GM12872 (cell line): ENCODE measurements around the gene FBXW8.

Experiments
- TF ChIP-seq, protein P1 (sequence below): IDR thresholded peaks from 3 replicates; pipeline ENCODE4 v1.5.1; 2011; ENCODE audit warnings: low read depth, mild to moderate bottlenecking, low read length, moderate library complexity; ENCODE audit not compliant: insufficient read depth

The FBXW8 gene

DNA sequence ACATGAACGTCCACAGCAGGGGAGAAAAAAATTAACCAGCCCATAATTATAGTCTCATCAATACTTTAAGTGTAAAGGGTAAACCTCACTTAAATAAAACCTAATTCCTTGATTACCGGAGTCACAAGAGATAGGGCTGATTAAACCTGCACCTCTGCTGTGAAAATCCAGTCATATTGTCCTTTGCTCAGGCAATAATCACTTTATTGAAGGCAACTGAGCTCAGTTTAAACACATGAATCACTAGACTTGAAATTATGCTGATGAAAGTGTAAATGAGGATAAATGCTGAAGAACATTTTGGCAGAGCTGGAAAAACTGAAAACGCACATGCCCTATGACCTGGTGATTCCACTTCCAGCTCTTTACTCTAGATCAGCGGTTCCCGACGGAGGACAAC lies 22.9 kb upstream of the FBXW8 start:
- TF ChIP-seq, protein P1, sequence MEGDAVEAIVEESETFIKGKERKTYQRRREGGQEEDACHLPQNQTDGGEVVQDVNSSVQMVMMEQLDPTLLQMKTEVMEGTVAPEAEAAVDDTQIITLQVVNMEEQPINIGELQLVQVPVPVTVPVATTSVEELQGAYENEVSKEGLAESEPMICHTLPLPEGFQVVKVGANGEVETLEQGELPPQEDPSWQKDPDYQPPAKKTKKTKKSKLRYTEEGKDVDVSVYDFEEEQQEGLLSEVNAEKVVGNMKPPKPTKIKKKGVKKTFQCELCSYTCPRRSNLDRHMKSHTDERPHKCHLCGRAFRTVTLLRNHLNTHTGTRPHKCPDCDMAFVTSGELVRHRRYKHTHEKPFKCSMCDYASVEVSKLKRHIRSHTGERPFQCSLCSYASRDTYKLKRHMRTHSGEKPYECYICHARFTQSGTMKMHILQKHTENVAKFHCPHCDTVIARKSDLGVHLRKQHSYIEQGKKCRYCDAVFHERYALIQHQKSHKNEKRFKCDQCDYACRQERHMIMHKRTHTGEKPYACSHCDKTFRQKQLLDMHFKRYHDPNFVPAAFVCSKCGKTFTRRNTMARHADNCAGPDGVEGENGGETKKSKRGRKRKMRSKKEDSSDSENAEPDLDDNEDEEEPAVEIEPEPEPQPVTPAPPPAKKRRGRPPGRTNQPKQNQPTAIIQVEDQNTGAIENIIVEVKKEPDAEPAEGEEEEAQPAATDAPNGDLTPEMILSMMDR = no peak

DNA sequence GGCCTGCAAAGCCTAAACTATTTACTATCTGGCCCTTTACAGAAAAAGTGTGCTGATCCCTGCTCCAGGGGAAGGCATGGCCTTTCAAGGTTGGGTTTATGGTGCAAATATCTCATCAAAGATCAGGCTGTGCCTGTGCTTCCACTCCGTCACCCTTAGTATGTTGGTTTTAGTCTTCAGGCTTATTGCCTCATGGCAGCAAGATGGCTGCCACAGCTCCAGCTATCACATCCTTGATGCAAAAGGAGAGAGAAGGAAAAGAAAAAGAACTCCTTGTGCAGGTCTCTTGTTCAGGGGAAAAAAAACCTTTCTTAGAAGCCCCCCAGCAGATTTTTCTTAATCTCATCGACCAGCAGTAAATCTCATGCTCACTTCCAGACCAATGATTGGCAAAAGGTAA lies 20.4 kb upstream of the FBXW8 start:
- TF ChIP-seq, protein P1 = no peak

DNA sequence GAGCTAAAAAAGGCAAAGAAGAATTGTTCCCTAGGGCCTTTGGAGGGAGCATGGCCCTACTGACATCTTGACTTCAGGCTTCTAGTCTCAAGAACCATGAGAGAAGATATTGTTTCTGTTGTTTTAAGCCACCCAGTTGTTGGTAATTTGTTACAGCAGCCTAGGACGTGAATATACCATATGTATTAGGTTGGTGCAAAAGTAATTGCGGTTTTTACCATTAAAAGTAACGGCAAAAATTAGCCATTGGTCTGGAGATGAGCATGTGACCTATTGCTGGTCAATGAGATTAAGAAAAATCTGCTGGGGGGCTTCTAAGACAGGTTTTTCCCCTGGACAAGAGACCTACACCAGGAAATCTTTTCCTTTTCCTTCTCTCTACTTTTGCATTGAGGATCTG lies 19.7 kb upstream of the FBXW8 start:
- TF ChIP-seq, protein P1 = no peak

DNA sequence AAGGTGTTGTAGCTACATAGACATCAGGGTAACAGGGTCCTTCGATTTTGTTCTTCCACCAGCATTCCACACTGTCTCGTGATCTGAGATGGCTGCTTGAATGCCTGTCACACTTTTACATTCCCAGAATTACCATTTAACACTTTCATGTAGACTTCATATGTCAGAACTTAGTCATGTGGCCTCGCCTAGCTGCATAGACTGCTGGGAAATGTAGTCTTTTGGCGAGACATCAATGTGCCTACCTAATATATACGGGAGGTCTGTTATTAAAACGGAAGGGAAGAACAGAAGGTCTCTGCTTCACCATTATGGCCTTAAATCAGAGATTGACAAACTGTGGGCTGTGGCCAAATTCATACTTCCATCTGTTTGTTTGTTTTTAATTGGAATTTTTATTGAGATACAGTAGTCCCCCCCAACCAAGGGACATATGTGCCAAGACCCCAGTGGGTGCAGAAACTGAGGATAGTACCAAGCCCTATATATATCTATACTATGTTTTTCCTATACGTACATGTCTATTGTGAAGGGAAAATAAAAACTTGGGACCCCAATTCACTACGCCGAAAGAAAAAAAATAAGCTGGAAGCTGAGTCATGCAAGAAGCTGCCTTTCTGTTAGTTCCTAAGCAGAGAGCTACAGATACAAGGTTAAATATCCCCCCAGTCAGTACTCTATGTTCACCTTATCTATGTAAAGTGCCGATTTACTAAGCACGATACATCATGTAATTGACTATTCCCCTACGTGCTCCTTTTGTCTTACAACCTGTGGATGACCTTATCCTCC lies 18.2 kb upstream of the FBXW8 start:
- TF ChIP-seq, protein P1 = no peak

DNA sequence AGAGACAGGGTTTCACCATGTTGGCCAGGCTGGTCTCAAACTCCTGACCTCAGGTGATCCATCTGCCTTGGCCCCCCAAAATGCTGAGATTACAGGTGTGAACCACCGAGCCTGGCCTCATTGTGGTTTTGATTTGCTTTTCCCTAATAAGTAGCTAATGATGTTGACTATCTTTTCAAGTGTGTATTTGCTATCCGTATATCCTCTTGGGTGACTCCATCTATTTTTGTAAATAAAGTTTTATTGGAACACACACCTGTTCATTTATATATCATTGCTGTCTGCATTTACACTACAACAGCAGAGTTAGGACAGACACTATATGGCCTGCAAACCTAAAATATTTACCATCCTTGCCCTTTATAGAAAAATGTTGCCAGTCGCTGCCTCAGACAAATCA lies 15.8 kb upstream of the FBXW8 start:
- TF ChIP-seq, protein P1 = no peak

DNA sequence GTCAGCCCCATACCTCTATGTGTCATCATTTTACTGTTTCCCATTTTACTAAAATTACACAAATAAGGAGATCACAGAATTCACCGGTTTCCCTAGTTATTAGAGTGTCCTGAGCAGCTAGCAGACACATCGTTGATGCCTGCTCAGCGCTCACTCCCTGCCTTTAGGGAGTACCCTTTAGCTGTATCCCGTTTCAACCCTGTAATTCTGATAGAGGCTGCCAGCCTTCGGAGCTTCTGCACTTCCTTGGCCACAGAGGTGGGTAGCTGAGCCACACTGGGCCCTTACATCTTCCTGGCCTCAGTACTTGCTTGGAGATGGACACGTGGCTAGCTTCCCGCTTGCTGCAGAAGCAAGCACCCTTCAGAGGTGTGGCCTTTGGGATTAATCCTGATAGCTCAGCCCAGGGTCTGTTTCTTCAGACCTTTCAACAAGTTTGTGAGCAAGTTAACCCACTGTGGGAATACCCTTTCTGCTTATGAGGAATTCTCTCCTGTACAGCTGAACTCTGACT lies 14.3 kb upstream of the FBXW8 start:
- TF ChIP-seq, protein P1 = no peak

DNA sequence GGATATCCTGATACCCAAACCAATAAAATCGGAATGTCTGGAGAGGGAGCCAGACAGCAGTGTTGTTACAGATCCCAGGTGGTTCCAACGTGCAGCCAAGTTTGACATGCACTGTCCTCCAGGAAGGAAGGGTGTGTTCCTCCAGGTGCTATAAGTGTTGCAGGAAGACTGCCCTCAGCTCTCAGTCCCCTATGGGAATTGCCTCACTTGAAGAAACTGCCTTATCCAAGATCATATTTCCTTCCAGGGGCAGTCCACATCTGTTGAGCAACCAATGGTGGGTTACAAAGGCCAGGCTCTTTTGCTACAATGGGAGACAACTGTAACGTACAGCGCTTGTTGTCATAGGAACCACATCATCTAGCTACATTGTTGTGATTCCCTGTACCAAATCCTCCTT lies 13.3 kb upstream of the FBXW8 start:
- TF ChIP-seq, protein P1 = no peak
